SK-N-SH (cell line): ENCODE results near the gene DENND1A. TPM values are rescaled to one million over a fixed set of nuclear protein-coding genes. Genes with fewer than 3 reads are reported as not detected.

Experiments used
- CTCF ChIA-PET: fragments of 300-600, 350-600 bp; formaldehyde crosslinking; extraction: SDS; loops from one replicate; lab custom pipeline; 2021; lab: Yijun Ruan, JAX
- POLR2A ChIA-PET: fragments of 350-600 bp; sonication (Branson Sonifier 250); formaldehyde crosslinking; extraction: SDS; loops from one replicate; lab custom pipeline; 2020; ENCODE audit warnings: antibody characterized with exemption, inconsistent platforms; lab: Yijun Ruan, JAX
- DNase-seq: peaks from one replicate; pipeline ENCODE4 v3.0.0; 2012
- H2AFZ ChIP-seq: fragments of 200-600 bp; sonication (generic); 2 replicates; pipeline ENCODE4 v1.8.1; 2016; ENCODE audit warnings: antibody characterized with exemption, mild to moderate bottlenecking, low read depth
- H3F3A ChIP-seq: fragments of 200-600 bp; sonication (generic); replicated peaks from 2 replicates; pipeline ENCODE3; 2016; ENCODE audit warnings: antibody characterized with exemption, mild to moderate bottlenecking; ENCODE audit not compliant: insufficient read depth
- H3K27ac ChIP-seq, 2 experiments: fragments of 200-500 bp in 1 of 2; fragments of 200-600 bp in 1 of 2; sonication (Bioruptor generic) in 1 of 2; sonication (generic), shearing (Covaris generic) in 1 of 2; 2 replicates each; pipeline versions ENCODE4 v1.5.1 to v1.6.1; 2014 to 2016; ENCODE audit warnings: low read depth in 2 of 2, inconsistent platforms in 1 of 2, low read length in 1 of 2, mild to moderate bottlenecking in 1 of 2, mixed read lengths in 1 of 2
- H3K27me3 ChIP-seq: fragments of 200-600 bp; sonication (generic), shearing (Covaris generic); 2 replicates; pipeline ENCODE4 v1.6.1; 2016; ENCODE audit warnings: mixed run types; ENCODE audit not compliant: insufficient read depth
- H3K36me3 ChIP-seq, 2 experiments: fragments of 200-500 bp in 1 of 2; fragments of 200-600 bp in 1 of 2; sonication (Bioruptor generic) in 1 of 2; sonication (generic) in 1 of 2; replicated peaks in 1 of 2; 2 replicates each; pipeline versions ENCODE3 to v1.5.1; 2014 to 2016; ENCODE audit warnings: low read length in 1 of 2, mild to moderate bottlenecking in 1 of 2; ENCODE audit not compliant: insufficient read depth in 2 of 2, control insufficient read depth in 1 of 2
- H3K4me1 ChIP-seq, 2 experiments: fragments of 200-500 bp in 1 of 2; fragments of 200-600 bp in 1 of 2; sonication (Bioruptor generic) in 1 of 2; sonication (generic), shearing (Covaris generic) in 1 of 2; 2 replicates each; pipeline versions ENCODE4 v1.5.1 to v1.6.1; 2014 to 2016; ENCODE audit warnings: low read depth in 1 of 2, low read length in 1 of 2, mixed run types in 1 of 2; ENCODE audit not compliant: insufficient read depth in 2 of 2, control insufficient read depth in 1 of 2
- H3K4me2 ChIP-seq: fragments of 200-600 bp; sonication (generic), shearing (Covaris generic); 2 replicates; pipeline ENCODE4 v1.6.1; 2017; ENCODE audit warnings: mixed run types
- H3K4me3 ChIP-seq, 2 experiments: fragments of 200-500 bp in 1 of 2; fragments of 200-600 bp in 1 of 2; sonication (Bioruptor generic) in 1 of 2; sonication (generic), shearing (Covaris generic) in 1 of 2; 2 replicates each; pipeline versions ENCODE4 v1.5.1 to v1.8.1; 2014 to 2016; ENCODE audit warnings: low read depth in 2 of 2, inconsistent platforms in 1 of 2, low read length in 1 of 2, mild to moderate bottlenecking in 1 of 2, mixed read lengths in 1 of 2, moderate library complexity in 1 of 2
- H3K79me2 ChIP-seq: fragments of 200-600 bp; sonication (generic); 2 replicates; pipeline ENCODE4 v1.8.1; 2017; ENCODE audit warnings: mild to moderate bottlenecking; ENCODE audit not compliant: insufficient read depth
- H3K9ac ChIP-seq: fragments of 200-600 bp; sonication (generic); 2 replicates; pipeline ENCODE4 v1.6.1; 2017; ENCODE audit warnings: mixed run types
- H3K9me2 ChIP-seq: fragments of 200-600 bp; sonication (generic); 2 replicates; pipeline ENCODE4 v1.6.1; 2017; ENCODE audit warnings: mixed run types
- H3K9me3 ChIP-seq: fragments of 200-600 bp; sonication (generic); 2 replicates; pipeline ENCODE4 v1.6.1; 2017; ENCODE audit warnings: mixed run types, mild to moderate bottlenecking, moderate library complexity
- H4K20me1 ChIP-seq: fragments of 200-600 bp; sonication (generic); 2 replicates; pipeline ENCODE4 v1.6.1; 2017; ENCODE audit warnings: mild to moderate bottlenecking, mixed run types; ENCODE audit not compliant: insufficient read depth
- CHD2 ChIP-seq: fragments of 150-350 bp; IDR thresholded peaks from 2 replicates; pipeline ENCODE4 v1.6.1; 2018; ENCODE audit warnings: low read length; ENCODE audit not compliant: partially characterized antibody
- EZH2phosphoT487 ChIP-seq: fragments of 200-600 bp; sonication (generic); IDR thresholded peaks from 2 replicates; pipeline ENCODE4 v1.6.1; 2017; ENCODE audit warnings: low read depth, mixed run types, mild to moderate bottlenecking, antibody characterized with exemption, moderate library complexity, borderline replicate concordance
- FOXJ3 ChIP-seq: sonication (generic); formaldehyde crosslinking; IDR thresholded peaks from 2 replicates; pipeline ENCODE4 v1.5.1; 2020; ENCODE audit warnings: mild to moderate bottlenecking, missing genetic modification reagents
- GABPA ChIP-seq: IDR thresholded peaks from 2 replicates; pipeline ENCODE4 v1.4.0; 2012; ENCODE audit warnings: low read depth, mild to moderate bottlenecking
- MEF2A ChIP-seq: IDR thresholded peaks from 2 replicates; pipeline ENCODE4 v1.4.0; 2012; ENCODE audit warnings: low read depth, borderline replicate concordance
- POLR2AphosphoS5 ChIP-seq: IDR thresholded peaks from 2 replicates; pipeline ENCODE4 v1.6.1; 2012; ENCODE audit warnings: low read depth, low read length
- RAD21 ChIP-seq: IDR thresholded peaks from 2 replicates; pipeline ENCODE4 v1.6.1; 2012; ENCODE audit warnings: mild to moderate bottlenecking, low read length
- RCOR1 ChIP-seq: fragments of 150-350 bp; IDR thresholded peaks from 2 replicates; pipeline ENCODE4 v1.6.1; 2017; ENCODE audit warnings: antibody characterized with exemption, low read length
- RFX5 ChIP-seq: IDR thresholded peaks from 2 replicates; pipeline ENCODE4 v1.6.1; 2012; ENCODE audit warnings: mild to moderate bottlenecking, improper control_type of control experiment, low read length
- RXRA ChIP-seq: IDR thresholded peaks from 2 replicates; pipeline ENCODE4 v1.4.0; 2012; ENCODE audit warnings: low read depth, mild to moderate bottlenecking, borderline replicate concordance
- SIN3A ChIP-seq: IDR thresholded peaks from 2 replicates; pipeline ENCODE4 v1.6.1; 2012; ENCODE audit warnings: low read depth, mild to moderate bottlenecking, low read length, moderate library complexity, borderline replicate concordance
- SMC3 ChIP-seq: IDR thresholded peaks from 2 replicates; pipeline ENCODE4 v1.6.1; 2012; ENCODE audit warnings: low read depth, low read length, improper control_type of control experiment
- TAF1 ChIP-seq: IDR thresholded peaks from 2 replicates; pipeline ENCODE4 v1.6.1; 2012; ENCODE audit warnings: low read depth, mild to moderate bottlenecking, low read length, moderate library complexity, borderline replicate concordance
- TCF12 ChIP-seq: IDR thresholded peaks from 2 replicates; pipeline ENCODE4 v1.4.0; 2012
- WGBS: methylation state at CpG from one replicate; pipeline ENCODE4 v1.1.6; 2017; ENCODE audit warnings: low lambda C conversion rate; 5-methylcytosine and 5-hydroxymethylcytosine counted together
- polyA plus RNA-seq, 3 experiments: library from polyadenylated mRNA; depleted of rRNA; stranded (reverse); fragments of >200 nt; gene quantifications; 2 replicates each; pipeline ENCODE4 v1.2.3, GENCODE V29; 2012
- TF ChIP-seq, protein P1 (sequence below): IDR thresholded peaks from 2 replicates; pipeline ENCODE4 v1.4.0; 2012; ENCODE audit warnings: low read depth

DENND1A gene
- polyA plus RNA-seq, 1 of the 3 experiments (the other 2 are of a cell fraction), result 25.4 TPM

DNA sequence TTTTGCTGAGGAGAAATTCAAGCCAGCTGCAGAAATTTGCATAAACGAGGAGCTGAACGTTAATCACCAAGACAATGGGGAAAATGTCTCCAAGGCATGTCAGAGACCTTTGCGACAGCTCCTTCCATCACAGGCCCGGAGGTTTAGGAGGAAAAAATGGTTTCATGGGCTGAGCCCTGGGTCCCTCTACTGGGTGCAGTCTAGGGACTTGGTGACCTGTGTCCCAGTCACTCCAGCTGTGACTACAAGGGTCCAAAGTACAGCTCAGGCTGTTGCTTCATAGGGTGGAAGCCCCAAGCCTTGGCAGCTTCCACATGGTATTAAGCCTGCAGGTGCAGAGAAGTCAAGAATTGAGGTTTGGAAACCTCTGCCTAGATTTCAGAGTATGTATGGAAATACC is 207.5 kb downstream of the DENND1A start:
- no peak overlapping the region for H2AFZ ChIP-seq
- 92% methylated on average over 4 of the region's 4 CpGs for WGBS
- no peaks in the 10 kb centered on the region for H3K27me3 ChIP-seq
- H3K27ac ChIP-seq, result no peak overlapping the region
- H3K4me2 ChIP-seq, result no peak overlapping the region
- H3K79me2 ChIP-seq, result no peaks in the 10 kb centered on the region
- H3K9me3 ChIP-seq, result no peaks in the 10 kb centered on the region
- H3K4me3 ChIP-seq, result no peak overlapping the region; a peak in 1 of 4 replicates
- no peak overlapping the region for H3K9ac ChIP-seq
- H3K9me2 ChIP-seq, result no peaks in the 10 kb centered on the region
- no peak for DNase-seq
- TF ChIP-seq MEF2A (no peak), RAD21 (no peak), CHD2 (no peak), POLR2AphosphoS5 (no peak), EZH2phosphoT487 (no peak), TCF12 (no peak), GABPA (no peak), SMC3 (no peak), RXRA (no peak), RCOR1 (no peak)
- TF ChIP-seq, protein P1, sequence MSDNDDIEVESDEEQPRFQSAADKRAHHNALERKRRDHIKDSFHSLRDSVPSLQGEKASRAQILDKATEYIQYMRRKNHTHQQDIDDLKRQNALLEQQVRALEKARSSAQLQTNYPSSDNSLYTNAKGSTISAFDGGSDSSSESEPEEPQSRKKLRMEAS, result no peak
- no peaks in the 10 kb centered on the region for H3F3A ChIP-seq
- no peaks in the 10 kb centered on the region for H3K36me3 ChIP-seq
- CTCF ChIA-PET, result no interaction called here
- H3K4me1 ChIP-seq, result peaks cover 0 to 7% of the 10 kb centered on the region in 2 experiments; a peak in 2 of 4 replicates
- no peaks in the 10 kb centered on the region for H4K20me1 ChIP-seq
- POLR2A ChIA-PET, result no interaction called here

DNA sequence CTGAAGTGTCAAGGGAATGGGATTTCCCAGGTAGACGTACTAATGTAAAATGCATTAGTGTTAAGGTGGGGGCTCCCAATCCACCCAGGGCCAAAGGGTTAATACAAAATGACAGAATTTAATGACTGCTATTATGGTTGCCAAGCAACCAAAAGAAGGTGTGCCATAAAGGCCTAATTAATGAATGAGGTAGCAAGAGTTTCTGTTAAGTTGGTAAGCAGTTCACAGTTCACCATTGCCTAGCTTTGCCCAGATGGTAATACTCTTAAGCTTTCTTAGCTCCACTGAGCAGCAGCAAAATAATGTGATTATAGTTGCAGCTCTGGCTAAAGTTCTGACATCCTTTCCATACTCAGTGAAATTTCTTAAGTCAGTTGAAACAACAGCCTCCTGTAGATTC is 211.7 kb downstream of the DENND1A start:
- Histone ChIP-seq H3K79me2 (no peaks in the 10 kb centered on the region), H3K4me1 (peaks cover 0 to 3% of the 10 kb centered on the region in 2 experiments; a peak in 2 of 4 replicates), H3K9me2 (no peaks in the 10 kb centered on the region), H2AFZ (no peak overlapping the region), H3K36me3 (no peaks in the 10 kb centered on the region), H3F3A (no peaks in the 10 kb centered on the region), H3K4me2 (no peak overlapping the region), H3K9ac (no peak overlapping the region), H3K27ac (no peak overlapping the region), H4K20me1 (no peaks in the 10 kb centered on the region), H3K4me3 (no peak overlapping the region), H3K9me3 (no peaks in the 10 kb centered on the region), H3K27me3 (no peaks in the 10 kb centered on the region)
- 89% methylated on average over 1 of the region's 1 CpG for WGBS
- no peak for DNase-seq
- TF ChIP-seq FOXJ3 (CRISPR knock-in tag), result no peak
- no peak for TF ChIP-seq SIN3A
- no peak for TF ChIP-seq TAF1
- no peak for TF ChIP-seq RFX5
- ChIA-PET POLR2A (no interaction called here), CTCF (interaction anchor here (0.6 to 1.4 kb wide), 2 partner anchors 17 to 272 kb away, joined by 3 read pairs; no protein-coding TSS in a partner anchor)
